Stimulated activated CD8-positive, alpha-beta memory T cell treated with anti-CD3 and anti-CD28 coated beads, Interleukin-15, amount 100 ng/mL, for 1 hour (primary cell): ENCODE results near the gene MROH2B.
"Not testable (repeated sequence)": the region's sequence is repeated elsewhere in the genome, so short reads cannot be mapped to it uniquely, and the experiment has no call there.

ENCODE experiments used
- DNase-seq: peaks from one replicate; pipeline ENCODE4 v3.0.0-alpha.2; 2020; ENCODE audit warnings: low read depth

The MROH2B gene

DNA sequence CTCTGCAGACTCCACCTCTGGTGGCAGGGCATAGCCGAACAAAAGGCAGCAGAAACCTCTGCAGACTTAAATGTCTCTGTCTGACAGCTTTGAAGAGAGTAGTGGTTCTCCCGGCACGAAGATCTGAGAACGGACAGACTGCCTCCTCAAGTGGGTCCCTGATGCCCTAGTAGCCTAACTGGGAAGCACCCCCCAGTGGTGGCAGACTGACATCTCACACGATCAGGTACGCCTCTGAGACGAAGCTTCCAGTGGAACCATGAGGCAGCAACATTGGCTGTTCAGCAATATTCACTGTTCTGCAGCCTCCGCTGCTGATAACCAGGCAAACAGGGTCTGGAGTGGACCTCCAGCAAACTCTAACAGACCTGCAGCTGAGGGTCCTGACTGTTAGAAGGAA lies 48.5 kb downstream of the MROH2B start:
- DNase-seq = not testable (repeated sequence)

DNA sequence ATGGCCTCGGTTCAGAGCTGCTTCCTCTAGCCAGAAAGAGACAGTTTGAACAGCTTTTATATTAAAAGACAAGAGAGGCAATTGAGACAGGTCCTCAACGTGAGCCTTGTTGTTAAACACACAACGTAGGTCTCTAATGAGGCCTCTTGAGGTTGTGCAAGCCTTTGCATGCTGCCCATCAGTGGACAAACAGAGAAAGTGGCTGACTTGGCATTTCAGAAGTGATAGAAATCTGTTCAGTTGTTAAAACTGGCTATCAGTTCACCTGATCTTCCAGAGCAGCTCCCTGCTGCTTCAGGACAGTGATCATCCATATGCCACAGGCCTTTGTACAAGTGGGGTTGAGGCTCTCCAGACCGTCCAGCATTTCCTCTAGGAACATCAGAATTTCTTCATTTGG lies 58.8 kb downstream of the MROH2B start:
- no peak for DNase-seq

DNA sequence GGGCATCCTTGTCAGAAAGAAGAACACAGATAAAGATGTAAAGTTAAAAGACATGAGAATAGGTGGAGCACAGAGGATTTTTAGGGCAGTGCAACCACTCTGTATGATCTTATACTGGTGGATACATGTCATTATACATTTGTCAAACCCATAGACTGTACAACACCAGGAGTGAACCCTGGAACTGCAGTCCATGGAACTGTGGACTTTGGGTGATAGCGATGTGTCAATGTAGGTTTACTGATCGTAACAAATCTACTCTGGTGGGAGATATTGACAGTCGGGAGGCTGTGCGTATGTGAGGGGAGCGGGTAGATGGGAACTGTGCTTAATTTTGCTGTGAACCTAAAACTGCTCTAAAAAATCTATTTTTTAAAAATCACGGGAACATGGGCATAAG lies 60.6 kb downstream of the MROH2B start:
- DNase-seq = no peak

DNA sequence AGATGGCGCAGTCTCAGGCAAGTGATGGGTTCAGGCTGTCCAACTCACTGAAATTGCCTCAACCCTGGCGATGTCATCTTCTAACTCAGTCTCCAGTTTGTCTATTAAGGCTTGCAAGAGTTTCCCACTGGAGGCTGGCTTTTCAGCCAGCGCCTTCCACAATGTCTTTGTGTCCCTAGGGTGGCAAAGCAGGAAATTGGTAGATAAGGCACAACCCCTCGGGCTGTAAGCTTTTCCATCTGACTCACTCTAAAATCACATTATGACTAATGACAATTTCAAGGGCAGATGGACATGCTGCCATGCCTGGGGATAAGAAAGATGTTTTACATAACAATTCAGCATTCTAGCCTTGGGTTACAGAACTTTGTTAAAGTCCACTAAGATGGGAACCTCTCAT lies 61.9 kb downstream of the MROH2B start:
- no peak for DNase-seq

DNA sequence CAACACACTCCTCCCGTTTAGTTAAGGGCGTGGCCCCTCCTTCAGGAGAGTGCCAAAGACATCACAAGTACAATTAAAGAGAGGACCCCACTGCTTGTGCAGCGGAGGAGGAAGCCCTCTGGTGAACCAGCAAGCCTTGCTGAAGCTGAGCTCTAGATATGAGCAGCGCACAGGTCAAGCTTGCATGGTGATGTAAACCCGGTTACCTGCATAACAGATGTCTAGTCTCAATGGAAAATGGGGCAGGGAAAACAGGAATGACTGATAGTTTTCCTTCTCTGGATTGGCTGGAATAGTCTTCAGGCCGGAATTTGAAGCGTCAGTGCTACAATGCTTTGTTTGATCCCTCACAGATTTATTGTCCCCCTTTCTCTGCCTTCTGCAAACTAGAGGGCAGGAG lies 66.2 kb downstream of the MROH2B start:
- no peak for DNase-seq

DNA sequence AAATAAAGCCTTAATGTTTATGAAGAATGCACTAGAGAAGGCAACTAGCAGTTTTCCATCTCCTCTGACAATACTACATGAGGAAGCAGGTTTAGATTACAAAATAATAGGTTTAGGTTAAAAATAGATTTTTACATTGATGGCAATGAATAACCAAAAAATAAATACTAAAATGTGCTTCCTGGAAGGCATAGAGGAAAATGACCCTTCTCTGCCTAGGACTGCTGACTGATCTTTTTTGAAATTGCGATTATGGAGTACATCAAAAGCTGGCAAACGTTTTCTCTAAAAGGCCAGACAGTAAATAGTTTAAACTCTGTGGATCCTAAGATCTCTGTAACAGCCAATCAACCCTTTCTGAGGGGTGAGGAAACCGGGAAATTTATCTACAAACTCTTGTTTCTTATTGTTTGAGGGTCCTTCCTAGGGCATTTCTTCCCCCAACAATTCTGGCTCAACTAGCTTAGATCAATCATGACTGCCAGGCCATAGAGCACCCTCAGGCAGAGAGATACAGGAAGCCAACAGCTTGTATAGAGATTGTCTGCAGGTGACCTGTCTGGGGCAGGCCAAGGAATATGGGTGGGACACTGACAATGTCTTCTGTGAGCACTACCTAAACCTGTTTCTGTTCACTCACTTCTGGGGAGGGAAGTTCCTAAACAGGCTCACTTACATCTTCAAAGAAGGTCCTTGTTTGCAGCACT lies 67.3 kb downstream of the MROH2B start:
- no peak for DNase-seq

DNA sequence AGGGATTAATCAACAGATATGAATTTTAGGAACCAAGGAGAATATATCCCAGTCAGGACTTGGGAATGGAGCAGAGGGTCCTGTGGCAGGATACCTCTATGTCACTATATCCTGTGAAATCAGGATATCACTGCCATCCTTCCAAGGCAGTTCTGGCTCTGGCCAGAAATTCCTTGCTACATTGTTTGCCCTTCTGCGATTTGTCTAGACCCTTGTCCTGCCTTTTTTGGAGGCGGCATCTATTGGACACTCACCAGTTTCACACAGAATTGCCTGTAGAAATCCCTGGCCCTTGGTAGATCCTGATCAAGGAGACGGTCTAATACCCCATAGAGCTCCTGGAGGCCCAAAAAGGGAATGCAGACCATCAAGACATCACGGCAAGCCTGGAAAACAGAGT lies 71.2 kb downstream of the MROH2B start:
- no peak for DNase-seq

DNA sequence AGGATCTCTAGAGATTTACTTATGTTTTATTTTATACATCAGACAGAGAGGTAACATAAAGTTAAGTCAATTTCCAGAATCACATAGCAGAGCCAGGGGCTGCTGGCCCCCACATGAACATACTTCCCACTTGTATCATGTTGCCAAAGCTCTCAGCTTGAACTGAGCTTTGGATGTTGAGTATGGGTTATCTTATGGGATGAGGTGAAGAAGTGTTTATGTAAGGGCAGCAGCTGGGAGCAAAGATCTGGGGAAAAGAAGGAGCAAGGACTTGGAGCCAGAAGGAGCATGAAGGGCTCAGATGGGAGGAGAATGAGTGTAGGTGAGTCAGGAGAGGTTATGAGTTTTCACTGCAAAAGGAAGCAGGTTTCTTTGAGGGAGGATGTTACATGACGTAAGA lies 72.0 kb downstream of the MROH2B start:
- DNase-seq = no peak

DNA sequence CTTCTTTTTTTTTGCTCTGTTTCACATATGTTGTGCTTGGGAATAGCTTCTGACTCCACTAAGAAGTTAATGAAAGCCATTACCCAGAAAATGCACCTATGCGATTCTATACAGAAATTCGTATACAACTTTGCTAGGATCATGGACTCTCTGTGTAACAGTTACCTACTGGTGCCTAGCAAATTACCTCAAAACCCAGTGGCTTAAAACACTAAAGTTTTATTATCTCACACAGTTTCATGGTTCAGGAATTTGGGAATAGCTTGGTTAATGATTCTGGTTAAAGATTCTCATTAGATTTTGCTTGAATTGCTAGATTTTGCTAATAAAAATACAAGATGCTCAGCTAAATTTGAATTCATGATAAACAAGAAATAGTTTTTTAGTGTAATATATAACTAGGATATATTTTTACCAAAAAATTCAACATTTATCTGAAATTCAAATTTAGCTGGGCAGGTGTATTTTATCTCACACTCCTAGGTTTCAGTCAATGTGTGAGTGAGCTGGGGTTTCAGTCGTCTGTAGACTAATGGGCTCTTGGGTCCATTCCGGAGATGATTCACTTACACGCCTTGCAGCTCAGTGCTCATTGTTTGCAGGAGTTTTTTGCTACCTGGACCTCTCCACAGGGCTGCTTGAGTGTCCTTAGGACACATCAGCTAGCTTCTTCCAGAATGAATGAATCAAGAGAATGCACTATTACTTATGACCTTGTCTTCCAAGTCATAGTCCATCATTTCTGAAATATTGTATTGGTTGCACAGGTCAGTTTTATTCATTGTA lies 75.1 kb downstream of the MROH2B start:
- DNase-seq = no peak

DNA sequence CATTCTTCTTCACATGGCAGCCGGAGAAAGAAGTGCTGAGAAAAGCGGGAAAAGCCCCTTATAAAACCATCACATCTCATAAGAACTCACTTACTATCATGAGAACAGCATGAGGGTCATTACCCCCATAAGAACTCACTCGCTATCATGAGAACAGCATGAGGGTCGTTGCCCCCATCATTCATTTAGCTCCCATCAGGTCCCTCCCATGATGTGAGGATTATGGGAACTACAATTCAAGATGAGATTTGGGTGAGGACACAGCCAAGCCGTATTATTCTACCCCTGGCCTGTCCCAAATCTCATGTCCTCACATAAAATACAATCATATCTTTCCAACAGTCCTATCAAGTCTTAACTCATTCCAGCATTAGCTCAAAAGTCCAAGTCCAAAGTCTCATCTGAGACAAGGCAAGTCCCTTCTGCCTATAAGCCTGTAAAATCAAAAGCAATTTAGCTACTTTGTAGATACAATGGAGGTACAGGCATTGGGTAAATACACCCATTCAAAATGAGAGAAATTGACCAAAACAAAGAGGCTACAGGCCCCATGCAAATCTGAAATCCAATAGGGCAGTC lies 79.1 kb downstream of the MROH2B start:
- DNase-seq = no peak

DNA sequence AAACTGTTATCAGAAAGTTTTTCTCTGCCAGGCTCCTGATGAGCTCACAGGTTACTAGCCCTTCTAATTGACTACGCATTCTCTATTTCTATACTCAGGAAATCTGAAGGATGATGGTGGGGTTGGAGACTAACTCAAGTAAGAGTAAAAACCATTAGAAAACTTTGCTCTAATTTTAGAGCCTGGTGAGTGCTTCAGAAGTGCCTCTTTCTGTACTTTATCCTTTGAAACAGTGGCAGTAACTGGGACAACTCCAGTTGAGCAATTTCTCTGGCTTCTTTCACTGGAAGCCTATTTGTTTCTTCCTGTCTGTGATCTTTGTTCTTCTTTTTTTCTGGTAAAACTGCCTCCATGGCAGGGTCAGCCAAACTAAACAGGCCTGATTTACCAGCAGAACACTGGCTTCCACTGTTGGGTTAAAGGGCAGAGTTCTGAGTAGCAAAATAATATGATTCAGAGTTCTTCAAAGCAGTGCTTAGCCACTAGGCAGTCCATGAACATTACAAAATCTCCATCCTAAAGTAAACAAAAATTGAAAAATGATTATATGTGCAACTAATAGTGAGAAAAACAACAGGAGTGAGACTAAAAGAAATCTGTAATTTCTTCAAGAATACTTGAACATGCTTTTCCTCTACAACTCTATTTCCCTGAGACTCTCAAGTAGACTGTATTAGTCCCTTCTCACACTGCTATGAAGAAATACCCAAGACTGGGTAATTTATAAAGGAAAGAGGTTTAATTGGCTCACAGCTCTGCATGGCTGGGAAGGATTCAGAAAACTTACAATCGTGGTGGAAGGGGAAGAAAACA lies 79.8 kb downstream of the MROH2B start:
- DNase-seq = no peak

DNA sequence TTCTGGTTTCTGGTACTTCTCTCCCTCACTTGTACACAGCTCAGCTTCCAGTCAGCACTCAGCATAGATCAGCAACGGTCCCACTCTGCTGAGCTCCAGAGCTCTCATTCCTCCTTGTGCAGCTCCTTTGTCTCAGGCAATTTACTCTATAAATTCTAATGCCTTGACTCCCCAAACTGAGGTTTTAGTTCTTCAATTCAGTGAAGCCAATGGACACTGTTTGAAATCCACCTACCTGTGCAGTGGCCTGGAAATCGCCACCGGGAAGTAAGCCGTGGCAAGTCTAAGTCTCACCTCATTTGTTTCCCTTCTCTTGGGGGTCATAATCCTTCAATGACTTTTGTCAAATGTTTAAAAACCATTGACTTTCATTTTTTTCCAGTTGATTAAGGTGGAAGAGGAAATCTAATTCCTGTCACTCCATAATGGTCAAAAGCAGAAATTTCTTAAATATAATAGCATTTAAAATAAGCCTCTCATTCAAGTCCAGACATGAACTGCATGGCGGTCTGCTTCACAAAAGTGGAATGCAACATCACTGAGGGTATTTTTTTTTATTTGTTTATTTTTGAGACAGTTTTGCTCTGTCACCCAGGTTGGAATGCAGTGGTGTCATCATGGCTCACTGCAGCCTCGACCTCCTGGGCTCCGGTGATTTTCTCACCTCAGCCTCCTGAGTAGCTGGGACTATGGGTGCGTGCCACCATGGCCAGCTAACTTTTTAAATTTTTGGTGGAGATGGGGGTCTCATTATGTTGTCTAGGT lies 82.2 kb downstream of the MROH2B start:
- no peak for DNase-seq

DNA sequence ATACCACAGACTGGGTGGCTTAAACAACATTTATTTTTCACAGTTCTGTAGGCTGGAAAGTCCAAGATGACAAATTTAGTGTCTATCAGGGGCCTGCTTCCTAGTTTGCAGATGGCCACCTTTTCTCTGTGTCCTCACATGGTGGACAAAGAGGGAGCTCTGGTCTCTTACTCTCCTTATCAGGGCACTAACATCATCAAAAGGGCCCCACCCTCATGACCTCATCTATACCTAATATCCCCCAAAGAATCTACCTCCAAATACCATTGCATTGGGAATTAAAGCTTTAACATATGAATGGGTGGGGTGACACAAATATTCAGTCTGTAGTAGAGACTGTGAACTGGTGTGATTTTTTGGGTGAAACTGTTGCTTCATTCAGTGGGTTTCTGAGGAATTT lies 83.8 kb downstream of the MROH2B start:
- no peak for DNase-seq

DNA sequence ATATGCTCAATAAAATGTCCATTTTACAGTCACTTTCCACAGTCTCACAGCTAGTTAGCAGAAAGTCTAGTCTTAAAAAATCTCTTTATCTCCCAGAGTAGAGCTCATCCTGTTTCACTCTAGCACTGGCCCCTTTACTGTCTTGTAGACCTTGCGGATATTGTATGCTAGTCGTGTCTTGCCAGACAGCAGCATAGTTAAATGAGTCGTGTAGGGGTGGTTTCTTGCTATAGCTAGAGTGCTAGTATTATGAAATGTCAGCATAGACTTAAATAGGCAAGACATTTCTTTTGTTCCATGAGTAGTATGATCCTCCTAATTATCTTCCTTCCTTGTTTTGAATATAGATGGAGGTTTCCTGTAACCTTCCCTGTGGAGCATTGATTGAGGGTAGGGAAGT lies 84.5 kb downstream of the MROH2B start:
- no peak for DNase-seq

DNA sequence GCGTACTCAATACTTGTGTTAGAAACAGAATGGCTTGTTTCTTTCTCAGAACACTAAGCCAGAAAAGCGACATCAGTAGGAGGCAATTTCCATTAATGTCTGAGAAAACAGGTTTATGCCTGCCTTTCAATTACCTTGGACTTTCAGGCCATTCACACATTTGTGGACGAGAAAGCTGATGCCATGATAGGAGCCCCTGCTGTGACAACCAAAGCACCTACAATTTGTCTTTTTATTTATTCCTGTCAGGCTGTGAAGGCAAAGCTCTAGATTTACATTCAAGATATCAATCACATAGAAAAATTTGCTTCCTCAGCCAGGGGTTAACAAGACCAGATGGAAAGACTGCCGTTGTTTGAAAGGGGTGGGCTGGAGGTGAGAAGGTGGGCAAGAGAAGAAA lies 85.6 kb downstream of the MROH2B start:
- DNase-seq = no peak

DNA sequence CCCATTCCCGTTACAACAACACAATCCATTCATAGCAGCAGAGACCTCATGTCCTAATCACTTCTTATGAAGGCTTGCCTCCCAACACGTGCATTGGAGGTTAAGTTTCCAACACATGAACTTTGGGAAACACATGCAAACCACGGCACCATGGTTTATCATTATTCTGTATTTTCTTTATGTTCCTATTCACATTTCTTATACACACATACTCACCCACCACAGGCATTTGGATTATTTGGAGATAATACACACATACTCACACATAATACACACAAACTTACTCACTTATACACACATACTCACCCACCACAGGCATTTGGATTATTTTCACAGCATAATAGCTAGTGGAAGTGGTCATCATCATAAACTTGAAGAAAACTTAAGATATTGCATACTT lies 86.3 kb downstream of the MROH2B start:
- DNase-seq = no peak

DNA sequence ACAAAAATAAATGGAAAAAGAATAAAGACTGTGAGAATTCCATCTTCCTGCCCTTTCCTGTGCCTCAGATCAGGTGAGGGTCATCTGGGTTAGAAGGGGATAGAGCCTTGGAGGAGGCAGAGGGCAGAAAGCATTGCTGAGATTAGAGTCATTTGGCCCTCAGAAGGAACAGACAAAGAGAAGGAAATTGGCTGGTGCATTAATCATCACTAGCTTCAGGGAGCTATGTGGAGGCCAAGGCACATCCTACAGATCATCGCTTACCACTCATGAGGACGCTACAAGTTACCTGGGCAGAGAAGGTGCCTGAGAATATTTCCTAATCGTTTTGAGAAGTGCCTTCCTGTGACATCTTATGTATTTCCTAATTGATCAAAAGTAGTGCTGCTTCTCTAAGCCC lies 87.4 kb downstream of the MROH2B start:
- DNase-seq = no peak

DNA sequence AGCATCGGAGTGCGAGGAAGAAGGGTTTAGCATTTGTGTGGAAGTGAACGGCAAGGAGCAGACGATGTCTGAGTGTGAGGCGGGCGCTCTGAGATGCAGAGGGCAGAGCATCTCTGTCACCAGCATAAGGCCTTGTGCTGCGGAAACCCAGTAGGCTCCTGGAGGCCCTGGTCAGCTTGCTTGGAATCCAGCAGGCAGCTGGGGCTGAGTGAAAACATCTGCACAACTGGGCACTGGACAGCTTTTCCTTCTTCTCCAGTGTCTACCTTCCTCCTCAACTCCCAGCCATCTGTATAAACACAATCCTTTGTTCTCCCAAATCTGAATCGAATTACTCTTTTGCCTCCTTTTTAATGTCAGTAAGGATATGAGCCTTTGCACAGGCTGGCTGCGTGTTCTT lies 89.7 kb downstream of the MROH2B start:
- no peak for DNase-seq

DNA sequence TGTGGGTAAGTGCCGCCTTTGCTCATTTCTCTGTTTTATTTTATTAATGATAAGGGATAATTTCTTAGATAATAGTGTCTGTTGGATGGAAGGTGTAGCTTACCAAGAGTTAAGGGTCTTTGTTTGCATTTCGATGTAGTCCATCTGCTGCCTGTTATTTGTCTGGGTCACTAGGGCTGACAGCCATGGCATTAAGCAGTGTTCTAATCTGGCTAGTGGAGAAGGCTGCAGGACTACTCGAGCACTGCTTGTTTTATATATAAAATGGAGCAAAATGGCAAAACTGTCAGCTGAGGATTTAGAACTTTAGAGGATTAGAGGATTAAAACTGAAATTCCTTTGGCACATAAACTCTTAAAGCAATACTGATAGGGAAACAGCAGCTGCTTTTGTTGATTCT lies 94.3 kb downstream of the MROH2B start:
- no peak for DNase-seq

DNA sequence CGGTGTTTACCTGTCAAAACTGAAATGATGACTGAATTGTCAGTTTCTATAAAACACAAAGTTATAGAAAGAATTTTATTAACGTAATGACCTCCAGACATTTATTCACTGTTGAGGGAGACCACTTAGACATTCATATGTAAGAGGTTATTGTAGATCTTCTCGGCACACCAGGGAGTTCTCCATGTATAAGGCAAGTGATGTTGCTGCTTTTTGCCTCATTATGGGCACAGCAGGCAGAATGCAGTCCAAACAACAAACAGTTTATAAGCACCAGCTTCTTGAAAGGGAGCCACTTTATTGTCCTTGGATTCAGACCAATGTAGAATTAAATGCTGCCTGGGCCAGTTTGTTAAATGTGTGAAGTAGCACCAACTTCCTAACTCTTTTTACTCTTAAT lies 95.1 kb downstream of the MROH2B start:
- no peak for DNase-seq

DNA sequence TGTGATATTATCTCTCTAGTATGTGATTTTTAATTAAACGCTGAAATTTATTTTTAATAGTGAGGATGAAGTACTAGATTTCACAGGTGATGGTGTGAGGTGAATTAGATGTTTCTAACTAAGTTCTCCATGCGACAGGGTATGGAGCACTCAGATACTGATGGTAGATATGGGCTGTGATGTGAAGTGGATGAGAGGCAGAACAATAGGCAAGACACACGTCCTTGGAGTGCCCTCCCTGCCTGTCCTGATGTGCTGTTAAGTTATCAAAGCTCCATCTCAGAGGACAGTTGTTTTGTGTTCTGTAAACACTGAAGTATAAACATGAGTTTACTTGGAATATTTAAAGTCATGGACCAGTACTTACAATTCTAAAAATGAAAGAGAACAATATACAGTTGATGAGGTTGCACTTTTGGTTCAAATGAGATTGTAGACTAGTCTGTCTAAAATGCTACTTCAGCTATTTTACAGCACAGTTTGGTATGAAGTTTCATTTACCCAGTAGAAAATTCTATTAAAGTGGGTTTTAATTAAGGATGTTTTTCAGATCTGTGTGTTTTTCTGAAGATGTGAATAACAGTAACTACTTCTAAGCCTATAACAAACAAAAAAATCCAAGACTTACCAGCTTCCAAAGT lies 97.7 kb downstream of the MROH2B start:
- no peak for DNase-seq
